T-helper 1 cell treated with Interleukin-12 subunit alpha and Interleukin-12 subunit beta and Interleukin-4 antibody, amounts not matched to agents 30 μg/mL and 1 μg/mL, for 36 hours (primary cell): ENCODE data around the gene HMGXB3.

Experiments
- H3K27ac Mint-ChIP-seq: one replicate; pipeline ENCODE4 v1.8.0; 2021; ENCODE audit warnings: mild to moderate bottlenecking, mixed read lengths
- H3K27me3 Mint-ChIP-seq: one replicate; pipeline ENCODE4 v1.8.0; 2021; ENCODE audit warnings: low read depth, mixed read lengths
- H3K36me3 Mint-ChIP-seq: one replicate; pipeline ENCODE4 v1.8.0; 2021; ENCODE audit warnings: low read depth, mixed read lengths
- H3K4me1 Mint-ChIP-seq: one replicate; pipeline ENCODE4 v1.8.0; 2021; ENCODE audit warnings: low read depth, mixed read lengths
- H3K4me3 Mint-ChIP-seq: one replicate; pipeline ENCODE4 v1.8.0; 2021; ENCODE audit warnings: mild to moderate bottlenecking, moderate library complexity, mixed read lengths
- H3K9me3 Mint-ChIP-seq: one replicate; pipeline ENCODE4 v1.8.0; 2021; ENCODE audit warnings: mixed read lengths

HMGXB3 gene

GRCh38 chr5:149999866-150000255 lies 678 bp upstream of the HMGXB3 start:
- no peaks in the 10 kb centered on the region for H3K9me3 Mint-ChIP-seq

GRCh38 chr5:150000990-150001659 lies 586 bp downstream of the HMGXB3 start:
- Mint-ChIP-seq H3K4me1 (peaks cover 35% of the 10 kb centered on the region), H3K36me3 (peaks cover 22% of the 10 kb centered on the region), H3K9me3 (no peaks in the 10 kb centered on the region), H3K4me3 (peak overlapping the region; percentile 95), H3K27ac (peak overlapping the region; percentile 98), H3K27me3 (no peaks in the 10 kb centered on the region)

More at GRCh38 chr5:149999866-150000255, 678 bp upstream of the HMGXB3 start:
- peak overlapping the region; percentile 85 for H3K4me3 Mint-ChIP-seq
- no peaks in the 10 kb centered on the region for H3K27me3 Mint-ChIP-seq
- H3K27ac Mint-ChIP-seq: peak overlapping the region; percentile 88
- peaks cover 35% of the 10 kb centered on the region for H3K4me1 Mint-ChIP-seq
- peaks cover 18% of the 10 kb centered on the region for H3K36me3 Mint-ChIP-seq

GRCh38 chr5:150001660-150002486 lies 1.3 kb downstream of the HMGXB3 start:
- H3K9me3 Mint-ChIP-seq: no peaks in the 10 kb centered on the region
- peak overlapping the region; percentile 95 for H3K4me3 Mint-ChIP-seq
- H3K4me1 Mint-ChIP-seq: peaks cover 38% of the 10 kb centered on the region

GRCh38 chr5:150006318-150006717 lies 5.8 kb downstream of the HMGXB3 start:
- H3K27ac Mint-ChIP-seq: no peak overlapping the region
- H3K4me1 Mint-ChIP-seq: peaks cover 35% of the 10 kb centered on the region
- no peaks in the 10 kb centered on the region for H3K9me3 Mint-ChIP-seq
- no peaks in the 10 kb centered on the region for H3K27me3 Mint-ChIP-seq
- H3K36me3 Mint-ChIP-seq: peaks cover 46% of the 10 kb centered on the region
- H3K4me3 Mint-ChIP-seq: no peak overlapping the region

More at GRCh38 chr5:150001660-150002486, 1.3 kb downstream of the HMGXB3 start:
- peak overlapping the region; percentile 98 for H3K27ac Mint-ChIP-seq
- H3K36me3 Mint-ChIP-seq: peaks cover 27% of the 10 kb centered on the region
- H3K27me3 Mint-ChIP-seq: no peaks in the 10 kb centered on the region

GRCh38 chr5:150007050-150007449 lies 6.5 kb downstream of the HMGXB3 start:
- H3K4me1 Mint-ChIP-seq: peaks cover 29% of the 10 kb centered on the region
- peaks cover 43% of the 10 kb centered on the region for H3K36me3 Mint-ChIP-seq
- H3K4me3 Mint-ChIP-seq: no peak overlapping the region
- H3K27me3 Mint-ChIP-seq: no peaks in the 10 kb centered on the region
- H3K9me3 Mint-ChIP-seq: no peaks in the 10 kb centered on the region
- no peak overlapping the region for H3K27ac Mint-ChIP-seq

- Mint-ChIP-seq H3K36me3 (peaks cover 55% of the 10 kb centered on the region), H3K9me3 (peaks cover 6% of the 10 kb centered on the region), H3K27me3 (no peaks in the 10 kb centered on the region), H3K4me3 (no peak overlapping the region), H3K4me1 (peaks cover 12% of the 10 kb centered on the region), H3K27ac (no peak overlapping the region)
Measured at GRCh38 chr5:150009671-150010387, 9.3 kb downstream of the HMGXB3 start.

GRCh38 chr5:150013931-150014330 lies 13.4 kb downstream of the HMGXB3 start:
- H3K4me3 Mint-ChIP-seq: no peak overlapping the region
- H3K27me3 Mint-ChIP-seq: no peaks in the 10 kb centered on the region
- H3K36me3 Mint-ChIP-seq: peaks cover 69% of the 10 kb centered on the region
- peaks cover 4% of the 10 kb centered on the region for H3K4me1 Mint-ChIP-seq
- no peak overlapping the region for H3K27ac Mint-ChIP-seq
- H3K9me3 Mint-ChIP-seq: peaks cover 16% of the 10 kb centered on the region

- peaks cover 72% of the 10 kb centered on the region for H3K36me3 Mint-ChIP-seq
- no peak overlapping the region for H3K4me3 Mint-ChIP-seq
- peaks cover 6% of the 10 kb centered on the region for H3K4me1 Mint-ChIP-seq
- no peak overlapping the region for H3K27ac Mint-ChIP-seq
- no peaks in the 10 kb centered on the region for H3K27me3 Mint-ChIP-seq
- peaks cover 16% of the 10 kb centered on the region for H3K9me3 Mint-ChIP-seq
Measured at GRCh38 chr5:150014456-150014855, 13.9 kb downstream of the HMGXB3 start.

GRCh38 chr5:150015415-150015814 lies 14.9 kb downstream of the HMGXB3 start:
- Mint-ChIP-seq H3K27ac (no peak overlapping the region), H3K4me1 (peaks cover 9% of the 10 kb centered on the region), H3K4me3 (no peak overlapping the region), H3K36me3 (peaks cover 72% of the 10 kb centered on the region), H3K9me3 (peaks cover 16% of the 10 kb centered on the region), H3K27me3 (no peaks in the 10 kb centered on the region)

GRCh38 chr5:150016537-150016936 lies 16.0 kb downstream of the HMGXB3 start:
- H3K9me3 Mint-ChIP-seq: peaks cover 16% of the 10 kb centered on the region
- peaks cover 72% of the 10 kb centered on the region for H3K36me3 Mint-ChIP-seq
- H3K4me3 Mint-ChIP-seq: no peak overlapping the region
- H3K27me3 Mint-ChIP-seq: no peaks in the 10 kb centered on the region
- peaks cover 10% of the 10 kb centered on the region for H3K4me1 Mint-ChIP-seq
- H3K27ac Mint-ChIP-seq: no peak overlapping the region

- peaks cover 77% of the 10 kb centered on the region for H3K36me3 Mint-ChIP-seq
- H3K9me3 Mint-ChIP-seq: peaks cover 16% of the 10 kb centered on the region
- H3K27me3 Mint-ChIP-seq: no peaks in the 10 kb centered on the region
- no peak overlapping the region for H3K4me3 Mint-ChIP-seq
- no peak overlapping the region for H3K27ac Mint-ChIP-seq
- peaks cover 18% of the 10 kb centered on the region for H3K4me1 Mint-ChIP-seq
Measured at GRCh38 chr5:150017226-150018005, 16.9 kb downstream of the HMGXB3 start.

GRCh38 chr5:150020249-150020648 lies 19.7 kb downstream of the HMGXB3 start:
- no peaks in the 10 kb centered on the region for H3K27me3 Mint-ChIP-seq

GRCh38 chr5:150021491-150022157 lies 21.1 kb downstream of the HMGXB3 start:
- Mint-ChIP-seq H3K9me3 (no peaks in the 10 kb centered on the region), H3K27ac (peak overlapping the region; percentile 52), H3K4me1 (peaks cover 18% of the 10 kb centered on the region), H3K27me3 (no peaks in the 10 kb centered on the region), H3K36me3 (peaks cover 55% of the 10 kb centered on the region), H3K4me3 (no peak overlapping the region)

More at GRCh38 chr5:150020249-150020648, 19.7 kb downstream of the HMGXB3 start:
- peaks cover 59% of the 10 kb centered on the region for H3K36me3 Mint-ChIP-seq
- peak overlapping the region; percentile 34 for H3K27ac Mint-ChIP-seq
- no peak overlapping the region for H3K4me3 Mint-ChIP-seq
- peaks cover 7% of the 10 kb centered on the region for H3K9me3 Mint-ChIP-seq
- peaks cover 18% of the 10 kb centered on the region for H3K4me1 Mint-ChIP-seq
